H1 (cell line): ENCODE results near the gene GLRX3.

Experiments
- BACH1 ChIP-seq: IDR thresholded peaks from 2 replicates; pipeline ENCODE4 v1.6.1; 2012; ENCODE audit warnings: low read length, improper control_type of control experiment
- BCL11A ChIP-seq, 2 experiments: IDR thresholded peaks; one replicate each; pipeline ENCODE4 v1.6.1; 2011; ENCODE audit warnings: low read depth in 2 of 2, low read length in 2 of 2, mild to moderate bottlenecking in 2 of 2
- CREB1 ChIP-seq: IDR thresholded peaks from 2 replicates; pipeline ENCODE4 v1.6.1; 2012; ENCODE audit warnings: inconsistent platforms
- CTCF ChIP-seq, 3 experiments: IDR thresholded peaks; 1 replicate in 2 of 3; 2 replicates in 1 of 3; pipeline versions ENCODE4 v1.5.1 to v1.6.1; 2011; ENCODE audit warnings: low read length in 3 of 3, mild to moderate bottlenecking in 3 of 3, inconsistent platforms in 2 of 3, low read depth in 1 of 3, moderate library complexity in 1 of 3; ENCODE audit not compliant: insufficient read depth in 1 of 3; ENCODE audit errors: control extremely low read depth in 1 of 3
- KDM1A ChIP-seq: fragments of 200-600, 300-600 bp; sonication (generic); IDR thresholded peaks from 2 replicates; pipeline ENCODE4 v1.7.1; 2016; ENCODE audit warnings: mild to moderate bottlenecking, low read length, borderline replicate concordance
- KDM5A ChIP-seq: fragments of 200-600 bp; IDR thresholded peaks from 2 replicates; pipeline ENCODE4 v1.7.1; 2012; ENCODE audit warnings: mild to moderate bottlenecking, low read length, inconsistent platforms, mixed read lengths
- MAFK ChIP-seq: IDR thresholded peaks from 2 replicates; pipeline ENCODE4 v1.6.1; 2012; ENCODE audit warnings: low read depth, mild to moderate bottlenecking, improper control_type of control experiment, low read length
- NRF1 ChIP-seq: IDR thresholded peaks from 2 replicates; pipeline ENCODE4 v1.6.1; 2011; ENCODE audit warnings: mild to moderate bottlenecking, low read depth, low read length, improper control_type of control experiment
- POU5F1 ChIP-seq: IDR thresholded peaks from 2 replicates; pipeline ENCODE4 v1.6.1; 2011; ENCODE audit warnings: low read depth, mild to moderate bottlenecking, low read length, moderate library complexity
- RBBP5 ChIP-seq: IDR thresholded peaks from 2 replicates; pipeline ENCODE4 v1.7.1; 2012; ENCODE audit warnings: low read depth, mild to moderate bottlenecking, inconsistent platforms, low read length, moderate library complexity, borderline replicate concordance
- SIX5 ChIP-seq: IDR thresholded peaks from 2 replicates; pipeline ENCODE4 v1.6.1; 2011; ENCODE audit warnings: mild to moderate bottlenecking, low read depth, low read length
- USF2 ChIP-seq: IDR thresholded peaks from 2 replicates; pipeline ENCODE4 v1.6.1; 2011; ENCODE audit warnings: low read length, improper control_type of control experiment

GRCh38 chr10:130141038-130141437 lies 4.8 kb downstream of the GLRX3 start:
- TF ChIP-seq KDM1A (no peak), CTCF (IDR thresholded peaks at IDR 0.05; ENCODE audit: control extremely low read depth in 1 of 3, insufficient read depth in 1 of 3, low read depth in 1 of 3, low read length in 3 of 3) (no peak), BACH1 (no peak), NRF1 (no peak), KDM5A (no peak), BCL11A (IDR thresholded peaks at IDR 0.05; ENCODE audit: low read depth in 2 of 2, low read length in 2 of 2) (no peak), CREB1 (no peak), SIX5 (no peak), MAFK (no peak), POU5F1 (no peak), RBBP5 (no peak), USF2 (no peak)
